Middle frontal gyrus (tissue), 1 donor: ENCODE data around the gene DNPH1.

Experiments used
- DNase-seq: peaks from one replicate; pipeline ENCODE4 v3.0.0-alpha.2; 2015; ENCODE audit warnings: low spot score; ENCODE audit errors: extremely low spot score

DNPH1 gene

GRCh38 chr6:43216200-43216599, 13.1 kb downstream of the DNPH1 start:
- DNase-seq = no peak

GRCh38 chr6:43215066-43215465, 14.2 kb downstream of the DNPH1 start:
- no peak for DNase-seq

DNA sequence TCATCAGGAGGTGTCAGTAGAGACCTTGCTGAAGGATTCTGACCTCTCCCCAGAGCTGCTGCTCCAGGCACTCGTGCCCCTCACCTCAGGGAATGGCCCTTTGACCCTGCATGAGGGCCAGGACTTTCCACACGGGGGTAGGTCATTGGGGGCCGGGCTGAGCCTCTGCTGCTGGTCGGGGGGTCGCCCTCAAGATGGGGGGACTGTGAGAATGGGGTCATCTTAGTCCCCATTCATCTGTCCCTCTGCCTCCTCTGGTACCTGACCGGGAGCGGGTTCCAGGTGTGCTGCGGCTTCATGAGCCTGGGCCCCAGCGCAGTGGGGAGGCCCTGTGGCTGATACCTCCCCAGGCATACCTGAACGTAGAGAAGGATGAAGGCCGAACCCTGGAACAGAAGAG, 15.8 kb downstream of the DNPH1 start:
- no peak for DNase-seq

GRCh38 chr6:43211955-43212354, 17.3 kb downstream of the DNPH1 start:
- no peak for DNase-seq

DNA sequence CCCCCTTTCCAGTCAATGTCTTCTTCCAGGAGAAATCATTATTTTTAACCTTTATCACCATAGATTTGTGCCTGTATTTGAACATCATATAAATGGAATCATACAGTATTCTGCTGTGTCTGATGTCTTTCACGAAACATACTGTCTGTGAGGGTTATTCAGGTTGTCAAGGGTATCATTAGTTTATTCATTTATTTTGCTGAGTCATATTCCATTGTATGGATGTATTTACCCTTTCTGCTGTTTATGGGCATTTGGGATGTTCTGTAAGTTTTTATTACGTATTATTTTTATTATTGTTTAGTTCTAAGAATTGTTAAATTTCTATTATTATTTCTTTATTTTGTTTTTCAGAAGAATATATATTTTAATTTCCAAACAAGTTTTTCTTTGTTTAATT, 22.0 kb downstream of the DNPH1 start:
- DNase-seq = no peak

DNA sequence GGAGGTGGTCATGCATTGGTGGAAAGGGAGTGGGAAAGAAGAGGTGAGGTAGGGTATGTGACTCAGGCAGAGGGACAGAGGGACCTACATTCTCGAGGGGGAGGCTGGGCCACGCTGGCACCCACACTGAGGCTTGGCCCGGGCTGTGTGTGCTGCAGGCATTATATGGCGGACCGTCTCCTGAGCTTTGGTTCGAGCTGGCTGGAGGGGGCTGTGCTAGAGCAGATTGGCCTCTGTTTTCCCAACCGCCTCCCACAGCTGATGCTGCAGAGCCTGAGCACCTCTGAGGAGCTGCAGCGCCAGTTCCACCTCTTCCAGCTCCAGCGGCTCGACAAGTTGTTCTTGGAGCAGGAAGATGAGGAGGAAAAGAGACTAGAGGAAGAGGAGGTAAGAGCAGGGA, 23.4 kb downstream of the DNPH1 start:
- no peak for DNase-seq

- no peak for DNase-seq
These were observed 24.8 kb downstream of the DNPH1 start for GRCh38 chr6:43204271-43205105.

DNA sequence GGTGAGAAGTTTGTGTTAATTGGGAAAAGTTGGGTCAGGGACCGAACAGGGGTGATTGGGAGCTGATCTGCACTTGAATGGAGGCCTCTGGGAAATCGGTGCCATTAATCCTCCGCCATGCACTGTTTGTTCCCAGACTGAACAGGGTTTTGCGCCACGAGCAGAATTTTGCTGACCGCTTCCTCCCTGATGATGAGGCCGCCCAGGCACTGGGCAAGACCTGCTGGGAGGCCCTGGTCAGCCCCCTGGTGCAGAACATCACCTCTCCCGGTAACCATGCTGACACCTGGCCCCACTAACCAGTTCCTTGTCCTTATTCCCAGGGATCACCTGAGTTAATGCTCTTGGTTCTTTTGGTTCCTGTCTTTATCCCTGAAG, 25.6 kb downstream of the DNPH1 start:
- DNase-seq = no peak

- no peak for DNase-seq
These were observed 26.1 kb downstream of the DNPH1 start for GRCh38 chr6:43203029-43203717.

DNA sequence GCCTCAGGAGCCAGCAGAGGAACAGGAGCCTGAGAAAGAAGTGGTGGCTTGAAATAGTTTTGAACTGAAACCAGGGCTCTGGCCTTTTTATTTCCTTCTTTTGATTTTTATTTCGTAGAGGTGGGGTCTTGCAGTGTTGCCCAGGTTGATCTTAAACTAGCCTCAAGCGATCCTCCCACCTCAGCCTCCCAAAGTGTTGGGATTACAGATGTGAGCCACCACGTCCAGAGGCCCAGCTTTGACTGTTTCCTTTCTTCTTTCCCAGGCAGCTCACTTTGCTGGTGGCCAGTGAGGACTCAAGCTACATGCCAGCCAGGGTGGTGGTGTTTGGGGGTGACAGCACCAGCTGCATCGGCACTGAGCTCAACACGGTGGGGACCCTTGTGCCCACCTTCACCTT, 26.8 kb downstream of the DNPH1 start:
- DNase-seq = no peak

- no peak for DNase-seq
These were observed 28.7 kb downstream of the DNPH1 start for GRCh38 chr6:43200541-43200940.

DNA sequence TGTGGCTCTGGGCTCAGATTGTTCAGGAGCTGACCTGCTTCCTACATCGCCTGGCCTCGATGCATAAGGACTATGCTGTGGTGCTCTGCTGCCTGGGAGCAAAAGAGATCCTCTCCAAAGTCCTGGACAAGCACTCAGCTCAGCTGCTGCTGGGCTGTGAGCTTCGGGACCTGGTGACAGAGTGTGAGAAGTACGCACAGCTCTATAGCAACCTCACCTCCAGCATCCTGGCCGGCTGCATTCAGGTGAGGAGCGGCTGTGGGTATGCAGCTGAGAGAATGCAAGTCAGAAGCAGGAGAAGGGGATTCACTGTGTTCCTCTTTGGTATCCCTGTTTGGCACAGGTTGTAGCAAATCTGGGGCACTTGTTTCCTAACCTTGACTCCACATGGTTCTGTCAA, 29.4 kb downstream of the DNPH1 start:
- DNase-seq = no peak

DNA sequence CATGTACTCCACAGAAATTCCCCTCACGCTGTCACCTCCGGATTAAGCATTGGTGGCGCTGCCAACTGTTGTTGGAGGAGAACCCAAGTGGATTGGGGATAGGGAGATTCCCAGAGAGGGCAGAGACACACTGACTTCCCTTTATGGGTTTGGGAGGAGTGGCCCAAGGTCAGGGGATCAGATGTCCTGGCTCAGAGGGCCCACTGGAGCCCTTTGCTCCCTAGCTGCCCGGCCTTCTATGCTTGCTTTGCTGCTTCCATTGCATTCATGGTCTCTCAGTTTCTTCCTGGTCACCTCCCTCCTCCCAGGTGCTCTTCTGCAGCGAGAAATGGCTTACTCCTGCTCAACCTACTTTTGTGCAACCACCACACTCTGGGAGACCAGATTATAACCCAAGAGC, 32.9 kb downstream of the DNPH1 start:
- DNase-seq = no peak

DNA sequence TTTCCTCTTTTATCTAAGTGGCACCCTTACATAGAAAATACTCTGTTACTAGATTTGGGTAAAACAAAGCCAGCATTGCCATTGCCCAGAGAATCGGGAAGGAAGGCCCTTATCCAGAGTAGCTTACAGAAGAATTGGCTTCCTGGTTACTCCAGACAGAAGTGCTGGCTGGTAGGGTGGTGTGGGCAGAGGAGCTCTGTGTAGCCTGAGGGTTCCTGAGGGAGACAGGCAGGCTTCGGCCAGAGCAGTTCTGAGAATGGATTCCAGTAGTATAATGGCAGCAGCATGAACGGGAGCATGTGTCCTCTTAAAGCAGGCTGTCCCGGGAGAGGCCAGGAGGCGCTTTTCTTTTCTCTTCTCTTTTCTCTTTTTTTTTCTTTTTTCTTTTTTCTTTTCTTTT, 35.4 kb downstream of the DNPH1 start:
- DNase-seq = no peak

GRCh38 chr6:43192911-43193310, 36.4 kb downstream of the DNPH1 start:
- DNase-seq = no peak

DNA sequence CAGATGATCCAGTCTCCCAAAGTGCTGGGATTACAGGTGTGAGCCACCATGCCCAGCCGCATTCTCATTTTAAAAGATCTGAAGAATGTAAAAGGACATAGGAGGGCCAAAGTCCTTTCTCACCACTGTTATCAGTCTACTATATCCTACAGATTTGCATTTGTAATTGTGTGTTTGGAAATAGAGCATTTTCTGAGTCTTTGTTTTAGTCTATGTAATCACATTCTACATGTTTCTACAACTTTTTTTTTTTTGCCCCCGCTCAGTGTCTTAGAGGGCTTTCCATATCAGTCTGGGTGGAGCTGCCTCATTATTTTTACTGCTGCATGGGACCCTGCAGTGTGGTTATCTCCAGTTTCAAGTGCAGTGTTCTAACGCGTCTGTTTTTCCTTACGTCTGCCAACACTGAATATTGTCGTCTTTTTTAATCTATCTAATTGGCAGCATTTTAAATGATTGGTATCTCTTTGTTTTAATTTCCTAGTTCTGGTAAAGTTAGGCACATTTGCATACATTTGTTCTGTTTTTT, 39.4 kb downstream of the DNPH1 start:
- DNase-seq = no peak

GRCh38 chr6:43188426-43188825, 40.9 kb downstream of the DNPH1 start:
- DNase-seq = no peak

GRCh38 chr6:43187821-43188220, 41.5 kb downstream of the DNPH1 start:
- DNase-seq = no peak

DNA sequence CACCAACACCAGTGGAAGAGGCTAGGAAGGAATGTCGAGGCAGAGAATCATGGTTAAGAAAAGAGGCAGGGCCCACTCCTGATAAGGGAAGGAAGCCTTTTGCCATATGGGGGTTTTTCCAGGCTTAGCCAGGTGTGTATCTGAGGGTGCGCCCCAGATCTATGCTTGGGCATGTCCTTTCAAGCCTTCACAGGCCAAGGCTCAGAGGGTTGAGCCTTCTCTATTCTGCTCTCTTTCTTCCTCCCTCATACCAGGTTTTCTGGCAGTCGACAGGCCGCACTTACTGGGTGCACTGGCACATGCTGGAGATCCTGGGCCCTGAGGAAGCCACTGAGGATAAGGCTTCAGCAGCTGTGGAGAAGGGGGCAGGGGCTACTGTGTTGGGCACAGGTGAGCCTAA, 42.6 kb downstream of the DNPH1 start:
- no peak for DNase-seq

DNA sequence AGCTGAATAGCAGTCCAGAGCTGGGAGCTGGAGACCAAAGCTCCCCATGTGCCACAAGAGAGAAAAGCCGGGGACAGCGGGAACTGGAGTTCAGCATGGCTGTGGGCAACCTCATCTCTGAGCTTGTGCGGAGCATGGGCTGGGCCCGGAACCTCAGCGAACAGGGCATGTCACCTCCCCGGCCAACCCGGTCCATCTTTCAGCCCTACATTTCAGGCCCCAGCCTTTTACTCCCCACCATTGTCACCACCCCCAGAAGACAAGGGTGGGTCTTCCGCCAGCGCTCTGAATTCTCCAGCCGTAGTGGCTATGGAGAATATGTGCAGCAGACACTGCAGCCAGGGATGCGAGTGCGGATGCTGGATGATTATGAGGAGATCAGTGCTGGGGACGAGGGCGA, 43.3 kb downstream of the DNPH1 start:
- DNase-seq = no peak

DNA sequence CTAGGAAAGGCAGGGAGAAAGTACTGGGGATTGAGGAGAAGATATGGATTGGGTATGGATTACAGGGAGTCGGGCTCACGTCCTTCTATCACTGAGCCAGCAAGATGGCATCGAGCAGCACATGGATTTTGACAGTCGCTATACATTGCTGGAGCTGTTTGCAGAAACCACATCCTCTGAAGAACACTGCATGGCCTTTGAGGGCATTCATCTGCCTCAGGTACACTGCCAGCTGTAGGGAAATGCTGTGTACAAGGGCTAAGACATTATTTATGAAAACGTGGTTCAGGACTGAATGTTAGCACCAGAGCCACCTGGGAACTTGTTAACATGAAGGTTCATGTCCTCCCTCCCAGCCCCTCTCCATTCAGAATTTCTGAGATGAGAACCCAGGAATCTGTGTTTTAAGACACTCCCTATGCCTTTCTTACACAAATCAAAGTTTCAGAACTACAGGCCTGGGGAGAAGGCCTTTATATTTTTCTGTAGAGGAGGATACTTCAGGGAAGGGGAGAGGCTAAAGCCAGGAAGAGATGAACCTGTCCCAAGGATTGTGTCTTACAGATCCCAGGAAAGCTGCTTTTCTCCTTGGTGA, 43.8 kb downstream of the DNPH1 start:
- DNase-seq = no peak

DNA sequence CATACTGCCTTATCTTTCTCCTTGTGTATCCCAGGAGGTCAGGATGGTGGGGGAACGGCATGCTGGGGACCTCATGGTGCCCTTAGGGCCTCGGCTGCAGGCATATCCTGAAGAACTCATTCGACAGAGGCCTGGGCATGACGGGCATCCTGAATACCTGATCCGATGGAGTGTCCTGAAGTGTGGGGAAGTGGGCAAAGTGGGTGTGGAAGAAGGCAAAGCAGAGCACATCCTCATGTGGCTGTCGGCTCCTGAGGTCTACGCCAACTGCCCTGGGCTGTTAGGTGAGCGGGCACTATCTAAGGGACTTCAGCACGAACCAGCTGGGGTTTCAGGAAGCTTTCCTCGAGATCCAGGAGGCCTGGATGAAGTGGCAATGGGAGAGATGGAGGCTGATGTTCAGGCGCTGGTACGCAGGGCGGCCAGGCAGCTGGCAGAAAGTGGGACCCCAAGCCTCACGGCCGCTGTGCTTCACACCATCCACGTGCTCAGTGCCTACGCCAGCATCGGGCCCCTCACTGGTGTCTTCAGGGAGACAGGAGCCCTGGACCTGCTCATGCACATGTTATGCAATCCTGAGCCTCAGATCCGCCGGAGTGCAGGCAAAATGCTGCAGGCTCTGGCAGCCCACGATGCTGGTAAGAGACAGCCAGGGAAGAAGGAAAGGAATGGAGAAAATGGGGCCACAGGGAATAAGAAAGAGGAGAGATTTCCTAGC, 44.9 kb downstream of the DNPH1 start:
- no peak for DNase-seq
